ENCODE measurements around the gene SRC.

DNA sequence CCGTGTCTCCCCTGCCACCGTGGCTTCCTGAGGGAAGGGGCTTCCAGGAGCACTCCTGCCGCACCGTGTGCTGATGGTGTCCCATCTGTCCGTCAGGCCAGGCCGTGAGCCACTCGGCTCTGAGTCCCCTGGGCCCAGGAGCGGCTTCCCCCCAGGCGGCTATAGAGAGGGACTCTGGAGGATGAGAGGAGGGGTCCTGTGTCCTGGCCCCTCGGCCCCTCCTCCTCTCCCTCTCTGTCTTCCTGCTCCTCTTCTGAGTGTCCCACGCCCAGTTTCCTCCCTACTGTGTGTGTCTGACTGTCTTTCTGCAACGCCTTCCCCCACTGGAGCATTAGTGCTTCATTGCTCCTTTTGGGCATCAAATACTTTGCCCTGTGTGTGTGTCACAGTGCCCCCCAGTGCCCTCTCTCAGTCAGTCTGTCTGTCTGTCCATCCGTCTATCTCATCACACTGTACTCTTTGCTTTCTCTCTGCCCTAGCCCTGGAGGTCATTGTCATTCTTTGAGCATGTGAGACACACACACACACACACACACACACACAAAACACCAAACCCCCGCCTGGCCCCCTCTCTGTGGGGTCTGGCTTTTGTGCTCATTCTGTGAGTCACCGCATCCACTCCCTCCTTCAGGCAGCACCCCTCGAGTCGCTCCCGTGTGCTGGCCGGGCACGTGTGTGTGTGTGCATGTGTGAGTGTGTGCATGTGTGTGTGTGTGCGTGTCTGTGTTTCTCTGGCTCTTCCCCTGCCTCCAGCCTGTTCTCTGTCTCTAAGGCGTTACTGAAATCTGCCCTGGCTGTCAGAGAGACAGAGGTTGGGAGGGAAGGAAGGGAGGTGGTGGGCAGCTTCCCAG, 71.9 kb downstream of the SRC start:
- TF ChIP-seq, protein P1, sequence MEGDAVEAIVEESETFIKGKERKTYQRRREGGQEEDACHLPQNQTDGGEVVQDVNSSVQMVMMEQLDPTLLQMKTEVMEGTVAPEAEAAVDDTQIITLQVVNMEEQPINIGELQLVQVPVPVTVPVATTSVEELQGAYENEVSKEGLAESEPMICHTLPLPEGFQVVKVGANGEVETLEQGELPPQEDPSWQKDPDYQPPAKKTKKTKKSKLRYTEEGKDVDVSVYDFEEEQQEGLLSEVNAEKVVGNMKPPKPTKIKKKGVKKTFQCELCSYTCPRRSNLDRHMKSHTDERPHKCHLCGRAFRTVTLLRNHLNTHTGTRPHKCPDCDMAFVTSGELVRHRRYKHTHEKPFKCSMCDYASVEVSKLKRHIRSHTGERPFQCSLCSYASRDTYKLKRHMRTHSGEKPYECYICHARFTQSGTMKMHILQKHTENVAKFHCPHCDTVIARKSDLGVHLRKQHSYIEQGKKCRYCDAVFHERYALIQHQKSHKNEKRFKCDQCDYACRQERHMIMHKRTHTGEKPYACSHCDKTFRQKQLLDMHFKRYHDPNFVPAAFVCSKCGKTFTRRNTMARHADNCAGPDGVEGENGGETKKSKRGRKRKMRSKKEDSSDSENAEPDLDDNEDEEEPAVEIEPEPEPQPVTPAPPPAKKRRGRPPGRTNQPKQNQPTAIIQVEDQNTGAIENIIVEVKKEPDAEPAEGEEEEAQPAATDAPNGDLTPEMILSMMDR (IDR thresholded peaks at IDR 0.05 in 8 of 11, conservative IDR thresholded peaks at IDR 0.05 in 3 of 11) = no peak
- TF ChIP-seq POLR2AphosphoS5 (IDR thresholded peaks at IDR 0.05) = no peak
